Left ventricle myocardium inferior (tissue), 1 donor: ENCODE results near the gene SLC38A5. TPM values are rescaled to one million over a fixed set of nuclear protein-coding genes. Genes with fewer than 3 reads are reported as not detected.

Source experiments
- DNase-seq: peaks from one replicate; pipeline ENCODE4 v3.0.0-alpha.2; 2020
- H3K27ac ChIP-seq: fragments of 200-600 bp; replicated peaks from 2 replicates; pipeline ENCODE4 v1.8.0; 2021
- H3K27me3 ChIP-seq: fragments of 200-600 bp; 2 replicates; pipeline ENCODE4 v1.8.0; 2021; ENCODE audit warnings: low read depth
- H3K36me3 ChIP-seq: fragments of 200-600 bp; 2 replicates; pipeline ENCODE4 v1.8.0; 2021
- H3K4me1 ChIP-seq: fragments of 200-600 bp; 2 replicates; pipeline ENCODE4 v1.8.0; 2021
- H3K4me3 ChIP-seq: fragments of 200-600 bp; 2 replicates; pipeline ENCODE4 v1.8.0; 2021; ENCODE audit warnings: mild to moderate bottlenecking, moderate library complexity
- H3K9me3 ChIP-seq: fragments of 200-600 bp; replicated peaks from 2 replicates; pipeline ENCODE4 v1.8.0; 2021
- CTCF ChIP-seq: fragments of 200-600 bp; IDR thresholded peaks from 2 replicates; pipeline ENCODE4 v1.8.0; 2021; ENCODE audit warnings: antibody characterized with exemption, mild to moderate bottlenecking, borderline replicate concordance
- intact Hi-C: fragments of 100-400 bp; cut with micrococcal nuclease; formaldehyde crosslinking; loops from one replicate; pipeline ENCODE4 v1.11.0; 2022
- total RNA-seq: library from RNA; stranded (reverse); fragmentation: NEBNext Ultra II Directional; extraction: Animal tissue kit (Norgen Biotek cat#: 25700); gene quantifications from one replicate; pipeline ENCODE4 v1.2.1, GENCODE V29; 2021
- donor health status: DM: no; HTN: yes; CAD: no; lungs with severe emphysema.

SLC38A5 gene
- total RNA-seq, 1 donor from 2014 or later = 0.71 TPM

GRCh38 chrX:48461830-48462229, 8.2 kb downstream of the SLC38A5 start:
- DNase-seq = no peak
- Histone ChIP-seq H3K36me3 (no peaks in the 10 kb centered on the region), H3K4me1 (no peaks in the 10 kb centered on the region), H3K9me3 (no peaks in the 10 kb centered on the region), H3K27me3 (no peaks in the 10 kb centered on the region), H3K27ac (no peak overlapping the region), H3K4me3 (no peak overlapping the region)
- intact Hi-C loops = no loop called here
- no peak for TF ChIP-seq CTCF

GRCh38 chrX:48460606-48461005, 9.5 kb downstream of the SLC38A5 start:
- DNase-seq = no peak
- Histone ChIP-seq H3K9me3 (no peaks in the 10 kb centered on the region), H3K27me3 (no peaks in the 10 kb centered on the region), H3K36me3 (no peaks in the 10 kb centered on the region), H3K4me3 (no peak overlapping the region), H3K4me1 (no peaks in the 10 kb centered on the region), H3K27ac (no peak overlapping the region)
- no peak for TF ChIP-seq CTCF
- intact Hi-C loops = no loop called here

GRCh38 chrX:48460031-48460430, 10.0 kb downstream of the SLC38A5 start:
- TF ChIP-seq CTCF = no peak
- H3K4me3 ChIP-seq = no peak overlapping the region
- H3K4me1 ChIP-seq = no peaks in the 10 kb centered on the region
- no peaks in the 10 kb centered on the region for H3K9me3 ChIP-seq
- no peaks in the 10 kb centered on the region for H3K27me3 ChIP-seq
- no peaks in the 10 kb centered on the region for H3K36me3 ChIP-seq
- no peak for DNase-seq
- H3K27ac ChIP-seq = no peak overlapping the region
- intact Hi-C loops = no loop called here

GRCh38 chrX:48459483-48459882, 10.6 kb downstream of the SLC38A5 start:
- H3K4me1 ChIP-seq = no peaks in the 10 kb centered on the region
- DNase-seq = no peak
- H3K27ac ChIP-seq = no peak overlapping the region
- H3K27me3 ChIP-seq = no peaks in the 10 kb centered on the region
- H3K4me3 ChIP-seq = no peak overlapping the region
- intact Hi-C loops = no loop called here
- no peaks in the 10 kb centered on the region for H3K36me3 ChIP-seq
- TF ChIP-seq CTCF = no peak
- H3K9me3 ChIP-seq = no peaks in the 10 kb centered on the region

GRCh38 chrX:48458711-48459110, 11.3 kb downstream of the SLC38A5 start:
- peak; percentile 53 for DNase-seq
- no peaks in the 10 kb centered on the region for H3K36me3 ChIP-seq
- no peaks in the 10 kb centered on the region for H3K9me3 ChIP-seq
- intact Hi-C loops = no loop called here
- no peak overlapping the region for H3K27ac ChIP-seq
- no peaks in the 10 kb centered on the region for H3K4me1 ChIP-seq
- no peak for TF ChIP-seq CTCF
- H3K27me3 ChIP-seq = no peaks in the 10 kb centered on the region
- no peak overlapping the region for H3K4me3 ChIP-seq
